Glutamatergic neuron (in vitro differentiated cells): Measurements from ENCODE around the gene MGST1. TPM values are rescaled to one million over a fixed set of nuclear protein-coding genes. Genes with fewer than 3 reads are reported as not detected.

ENCODE experiments used
- DNase-seq: peaks from one replicate; pipeline ENCODE4 v3.0.0; 2022
- H3K27ac Mint-ChIP-seq: one replicate; pipeline ENCODE4 v1.8.0; 2020; ENCODE audit warnings: mild to moderate bottlenecking, mixed read lengths, inconsistent platforms; ENCODE audit not compliant: unreplicated experiment
- H3K27me3 Mint-ChIP-seq: one replicate; pipeline ENCODE4 v1.8.0; 2020; ENCODE audit warnings: mild to moderate bottlenecking, moderate library complexity, mixed read lengths, inconsistent platforms; ENCODE audit not compliant: unreplicated experiment
- H3K36me3 Mint-ChIP-seq: one replicate; pipeline ENCODE4 v1.8.0; 2020; ENCODE audit warnings: mild to moderate bottlenecking, mixed read lengths, inconsistent platforms; ENCODE audit not compliant: unreplicated experiment
- H3K4me1 Mint-ChIP-seq: one replicate; pipeline ENCODE4 v1.8.0; 2020; ENCODE audit warnings: mild to moderate bottlenecking, low read depth, mixed read lengths, inconsistent platforms; ENCODE audit not compliant: unreplicated experiment
- H3K4me3 Mint-ChIP-seq: one replicate; pipeline ENCODE4 v1.8.0; 2020; ENCODE audit warnings: mild to moderate bottlenecking, mixed read lengths, inconsistent platforms; ENCODE audit not compliant: unreplicated experiment
- H3K9me3 Mint-ChIP-seq: one replicate; pipeline ENCODE4 v1.8.0; 2020; ENCODE audit warnings: mild to moderate bottlenecking, moderate library complexity, mixed read lengths, inconsistent platforms; ENCODE audit not compliant: unreplicated experiment
- CTCF ChIP-seq: fragments of 200-600 bp; sonication (generic); IDR thresholded peaks from one replicate; pipeline ENCODE4 v1.5.0; 2021; ENCODE audit not compliant: partially characterized antibody, unreplicated experiment
- total RNA-seq: library from RNA; stranded (reverse); fragmentation: NEBNext Ultra II Directional; extraction: Animal tissue kit (Norgen Biotek cat#: 25700); gene quantifications from one replicate; pipeline ENCODE4 v1.2.1, GENCODE V29; 2021; ENCODE audit not compliant: unreplicated experiment

MGST1 gene
- total RNA-seq, 1 donor from 2014 or later, result 5.7 TPM

- H3K27me3 Mint-ChIP-seq, result peaks cover 3% of the 10 kb centered on the region
- peaks cover 22% of the 10 kb centered on the region for H3K4me1 Mint-ChIP-seq
- TF ChIP-seq CTCF, result no peak
- no peak for DNase-seq
- no peaks in the 10 kb centered on the region for H3K36me3 Mint-ChIP-seq
- no peak overlapping the region for H3K27ac Mint-ChIP-seq
- H3K9me3 Mint-ChIP-seq, result no peaks in the 10 kb centered on the region
- H3K4me3 Mint-ChIP-seq, result peak overlapping the region; percentile 88
Observed at GRCh38 chr12:16348435-16349130, 1.1 kb downstream of the MGST1 start.

DNA sequence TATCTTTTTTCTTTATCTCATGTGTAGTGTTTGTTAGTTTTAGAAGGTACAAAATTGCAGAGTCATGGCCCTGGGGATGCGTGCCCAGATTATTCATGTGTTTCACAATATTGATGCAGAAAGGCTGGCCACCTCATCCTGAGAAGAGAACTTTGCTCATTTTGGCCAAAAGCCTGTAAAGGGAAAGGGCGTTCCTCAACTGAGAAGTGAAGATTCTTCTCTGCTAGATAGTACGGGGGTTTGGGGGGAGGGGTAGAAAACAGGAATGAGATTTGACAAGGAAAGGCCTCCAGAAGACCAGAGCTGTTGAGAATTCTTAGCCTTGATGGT is 1.7 kb downstream of the MGST1 start:
- Mint-ChIP-seq H3K4me1 (peaks cover 22% of the 10 kb centered on the region), H3K36me3 (no peaks in the 10 kb centered on the region), H3K27ac (no peak overlapping the region), H3K27me3 (peaks cover 3% of the 10 kb centered on the region), H3K4me3 (no peak overlapping the region), H3K9me3 (no peaks in the 10 kb centered on the region)
- no peak for TF ChIP-seq CTCF
- no peak for DNase-seq

GRCh38 chr12:16350682-16351081 is 3.2 kb downstream of the MGST1 start:
- no peak for DNase-seq
- no peak for TF ChIP-seq CTCF
- no peak overlapping the region for H3K27ac Mint-ChIP-seq
- H3K9me3 Mint-ChIP-seq, result no peaks in the 10 kb centered on the region
- H3K36me3 Mint-ChIP-seq, result no peaks in the 10 kb centered on the region
- peaks cover 3% of the 10 kb centered on the region for H3K27me3 Mint-ChIP-seq
- peaks cover 24% of the 10 kb centered on the region for H3K4me1 Mint-ChIP-seq
- H3K4me3 Mint-ChIP-seq, result no peak overlapping the region

GRCh38 chr12:16352481-16352880 is 5.0 kb downstream of the MGST1 start:
- Mint-ChIP-seq H3K27me3 (peaks cover 1% of the 10 kb centered on the region), H3K4me1 (peaks cover 18% of the 10 kb centered on the region), H3K4me3 (no peak overlapping the region), H3K9me3 (no peaks in the 10 kb centered on the region), H3K27ac (no peak overlapping the region), H3K36me3 (no peaks in the 10 kb centered on the region)
- no peak for DNase-seq
- no peak for TF ChIP-seq CTCF

- Mint-ChIP-seq H3K4me1 (peaks cover 3% of the 10 kb centered on the region), H3K9me3 (no peaks in the 10 kb centered on the region), H3K27me3 (peaks cover 3% of the 10 kb centered on the region), H3K4me3 (no peak overlapping the region), H3K27ac (no peak overlapping the region), H3K36me3 (no peaks in the 10 kb centered on the region)
- no peak for TF ChIP-seq CTCF
- no peak for DNase-seq
Observed at GRCh38 chr12:16358878-16359277, 11.4 kb downstream of the MGST1 start.
